Measurements from ENCODE around the gene CLHC1.
A peak's percentile ranks its signal among the peaks of the same experiment; 100 is the strongest.

Gene CLHC1

DNA sequence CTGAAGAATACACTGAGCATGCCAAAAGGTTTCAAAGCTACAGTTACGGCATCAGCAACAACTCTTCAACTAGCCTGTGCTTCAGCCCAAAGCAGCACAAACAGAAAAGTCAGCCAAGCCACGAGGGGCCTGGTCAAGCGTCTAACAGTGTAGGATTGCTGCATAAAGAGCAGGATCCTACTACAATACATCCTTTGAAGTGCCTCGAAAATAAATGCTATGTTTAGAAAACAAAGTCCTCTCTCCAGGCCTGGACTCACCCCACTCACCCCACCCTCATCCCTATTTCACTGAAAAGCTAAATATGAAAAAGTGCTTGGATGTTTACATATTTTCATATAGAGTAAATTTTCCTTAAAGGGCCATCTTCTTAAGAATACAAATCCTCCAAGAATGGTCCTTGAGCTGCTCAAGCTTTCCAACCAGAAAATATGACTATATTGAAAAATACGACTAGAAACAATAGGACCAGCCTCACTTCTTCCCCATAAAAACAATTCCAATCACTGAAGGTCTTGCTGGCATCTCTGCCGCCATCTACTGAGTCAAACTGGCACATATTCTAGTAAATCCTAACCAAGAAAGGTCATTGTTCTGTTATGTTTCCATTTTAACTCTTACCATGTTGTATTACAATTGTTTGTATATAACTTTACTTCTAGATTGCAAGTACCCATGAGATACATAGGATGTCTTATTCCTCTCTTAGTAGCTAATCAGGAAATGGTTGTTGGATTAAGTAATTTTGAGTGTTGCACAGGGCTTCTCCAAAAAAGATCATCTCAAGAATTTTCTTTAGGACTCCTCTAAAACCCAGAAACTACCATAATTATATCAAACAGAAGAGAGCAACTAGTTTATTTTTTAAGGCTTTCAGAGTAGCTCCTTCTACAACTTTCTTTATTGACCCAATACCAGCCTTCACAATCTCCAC lies 63.6 kb downstream of the CLHC1 start:
- peak; percentile 48 for DNase-seq

DNA sequence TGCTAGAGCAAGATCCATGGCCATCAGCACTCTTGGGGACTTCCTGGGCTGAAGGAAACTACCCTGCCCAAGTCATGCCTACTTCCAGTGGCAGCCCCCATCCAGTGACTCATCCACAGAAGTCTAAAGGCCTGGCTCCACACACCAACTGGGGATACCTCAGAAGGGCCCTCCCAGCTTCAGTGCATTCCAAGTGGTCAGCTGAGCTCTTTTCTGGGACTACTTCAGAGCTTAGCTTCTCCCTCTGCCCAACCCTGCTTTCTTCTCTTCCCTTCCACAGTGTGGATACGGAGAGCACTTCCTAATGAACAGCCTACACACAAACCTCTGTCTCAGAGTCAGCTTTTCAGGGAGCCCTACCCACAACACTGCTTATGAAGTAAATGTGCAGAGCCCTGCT lies 66.5 kb downstream of the CLHC1 start:
- DNase-seq = no peak

DNA sequence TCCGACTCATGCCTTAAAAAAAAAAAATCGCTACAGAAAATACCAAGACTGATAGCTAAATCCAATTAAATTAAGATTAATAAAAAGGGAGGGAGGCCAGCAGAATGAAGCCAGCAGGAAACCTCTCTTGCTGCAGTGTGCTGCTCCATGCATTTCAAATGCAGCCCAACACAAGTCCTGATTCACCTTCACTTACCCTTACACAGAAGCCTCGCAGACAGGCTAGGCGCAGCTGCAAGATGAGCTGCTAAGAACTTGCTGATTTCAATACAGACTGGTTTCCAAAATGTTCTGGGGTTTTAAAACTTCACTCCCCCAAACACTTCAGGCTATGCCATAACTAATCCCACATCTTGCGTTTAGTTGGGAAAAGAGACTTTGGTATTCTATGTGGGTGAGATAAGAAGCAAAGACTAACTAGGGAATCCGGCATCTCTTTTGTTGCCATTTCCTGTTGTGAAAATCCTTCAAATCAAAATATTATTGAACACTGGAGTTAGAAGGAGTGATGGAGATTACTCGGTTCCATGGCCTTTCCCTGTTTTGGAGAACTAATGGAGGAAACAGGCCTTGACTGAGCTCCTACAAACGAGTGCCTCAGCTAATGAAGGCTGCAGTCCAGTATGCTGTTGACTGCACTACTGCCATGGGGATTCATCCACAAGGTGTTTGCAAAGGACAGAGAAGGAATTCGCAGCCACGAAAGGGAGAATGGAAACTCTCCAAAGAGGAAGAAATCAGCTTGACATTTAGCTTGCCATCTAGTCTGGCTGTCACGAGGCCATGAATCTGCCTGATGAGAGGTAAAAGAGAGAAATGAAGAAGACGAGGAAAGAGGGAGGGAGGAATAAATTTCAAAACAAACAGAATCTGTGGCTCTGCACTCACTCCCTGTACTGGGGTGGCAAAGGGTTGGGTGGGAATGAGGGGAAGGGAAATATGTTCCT lies 67.3 kb downstream of the CLHC1 start:
- no peak for DNase-seq

DNA sequence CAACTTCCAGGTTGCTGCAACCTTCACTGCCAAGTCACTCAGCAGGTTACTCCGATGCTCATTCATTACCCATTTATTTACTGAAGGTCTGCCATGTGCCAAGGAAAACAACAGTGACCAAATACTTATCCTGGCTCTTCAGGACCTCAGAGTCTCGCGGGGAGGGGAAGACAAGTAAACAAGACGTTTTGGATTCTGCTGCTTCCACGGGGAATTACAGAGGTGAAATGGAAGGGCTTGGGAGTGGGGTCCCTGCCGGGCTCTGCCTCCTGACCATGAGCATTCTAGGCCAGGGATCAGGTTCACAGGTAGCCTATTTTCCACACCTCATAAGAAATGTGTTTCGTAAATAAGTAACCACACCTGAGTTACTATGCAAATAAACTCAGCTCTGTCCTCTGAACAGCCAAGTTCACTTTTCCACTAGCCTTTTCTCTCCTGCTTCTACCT lies 68.1 kb downstream of the CLHC1 start:
- DNase-seq = peak; percentile 34

DNA sequence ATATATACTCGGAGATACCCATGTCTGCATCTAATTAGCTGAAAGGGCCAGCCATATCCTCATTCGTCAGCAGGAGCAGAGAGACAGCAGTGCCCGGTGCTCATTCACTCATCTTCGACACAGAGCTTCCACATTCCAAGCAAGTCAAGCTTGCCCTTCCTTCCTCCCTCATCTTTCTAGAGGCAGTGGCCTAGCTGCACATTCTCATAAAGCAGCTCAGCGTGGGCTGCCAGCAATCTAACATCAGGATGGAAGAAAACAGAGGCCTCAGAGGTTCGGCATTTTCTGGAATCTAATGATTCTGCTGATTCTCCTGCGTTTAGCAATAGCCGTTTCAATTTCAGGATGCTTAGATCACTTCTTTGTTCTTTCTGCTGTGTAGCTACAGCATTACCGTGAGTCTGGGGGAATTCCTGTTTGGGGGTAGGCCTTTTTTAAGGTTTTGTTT lies 68.8 kb downstream of the CLHC1 start:
- DNase-seq = no peak

DNA sequence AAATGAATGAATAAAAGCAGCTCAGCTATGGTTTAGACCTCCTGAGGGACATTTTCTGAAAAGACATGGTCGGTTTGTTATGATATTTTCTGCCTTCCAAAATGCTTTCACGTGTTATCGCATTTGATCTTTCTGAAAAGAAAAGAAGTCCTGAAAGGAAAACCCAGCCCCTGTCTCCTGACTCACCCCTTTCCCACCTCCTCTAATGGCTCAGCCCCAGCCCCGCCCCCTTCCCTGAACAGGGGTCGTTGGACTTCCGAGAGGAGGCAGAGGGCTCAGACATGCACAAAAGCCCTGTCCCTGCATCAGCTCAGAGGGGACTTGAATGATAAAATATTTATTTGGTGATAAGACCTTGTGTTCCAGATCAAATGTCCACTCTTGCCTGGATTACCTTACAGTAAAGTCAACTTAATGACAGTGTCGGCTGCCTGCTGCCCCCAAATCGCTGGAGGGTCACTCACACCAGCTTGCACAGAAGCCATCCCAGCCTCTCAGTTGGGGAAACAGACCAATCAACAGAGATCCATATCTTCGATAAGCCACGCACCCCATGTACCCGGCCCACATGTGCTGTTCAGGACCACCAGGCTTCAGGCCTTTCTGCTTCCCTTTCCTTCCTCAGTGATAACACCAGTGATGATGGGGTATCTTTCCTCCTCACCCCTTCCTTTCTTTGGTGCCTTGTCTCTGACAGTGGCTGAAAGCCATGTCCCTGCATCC lies 69.6 kb downstream of the CLHC1 start:
- DNase-seq = no peak

DNA sequence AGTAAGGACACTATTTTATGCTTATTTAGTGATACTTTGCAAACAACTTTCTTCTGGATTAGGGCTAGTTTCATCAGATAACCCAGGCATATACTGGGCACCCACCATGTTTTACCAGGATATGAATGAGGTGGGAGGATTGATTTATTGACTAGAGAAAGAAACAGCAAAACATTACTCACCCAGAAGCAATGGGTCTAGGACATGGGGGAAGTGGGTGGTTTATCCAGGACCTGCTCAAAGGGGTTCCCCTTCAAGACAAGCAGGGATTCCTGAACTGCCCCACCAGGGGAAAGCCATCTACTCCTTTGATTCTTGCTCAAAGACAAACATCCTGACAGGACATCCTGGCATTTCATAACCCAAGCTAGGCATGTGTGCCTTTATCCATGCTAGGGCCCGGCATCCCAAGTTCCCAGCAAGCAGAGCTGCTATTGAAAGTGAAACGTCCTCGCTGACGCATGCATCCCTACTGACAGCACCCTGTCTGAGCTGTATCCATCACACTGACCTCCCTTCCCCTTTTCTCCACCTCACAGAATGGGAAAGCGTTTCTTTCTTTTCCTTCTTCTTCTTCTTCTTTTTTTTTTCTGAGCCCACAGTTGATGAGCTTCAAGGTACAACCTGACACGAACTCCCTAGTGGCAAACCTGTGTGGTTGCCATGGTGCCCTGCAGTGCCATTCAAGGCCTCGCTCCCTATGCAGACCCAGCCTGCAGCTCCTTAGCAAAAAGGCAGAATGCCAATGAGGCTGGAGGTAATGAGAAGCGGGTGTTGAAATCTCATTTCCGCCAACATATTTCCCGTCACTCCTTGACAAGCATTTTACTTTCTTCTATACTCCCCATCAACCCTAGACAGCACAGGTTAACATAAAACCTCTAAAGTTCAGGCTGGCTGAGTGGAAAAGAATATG lies 70.5 kb downstream of the CLHC1 start:
- DNase-seq = no peak

DNA sequence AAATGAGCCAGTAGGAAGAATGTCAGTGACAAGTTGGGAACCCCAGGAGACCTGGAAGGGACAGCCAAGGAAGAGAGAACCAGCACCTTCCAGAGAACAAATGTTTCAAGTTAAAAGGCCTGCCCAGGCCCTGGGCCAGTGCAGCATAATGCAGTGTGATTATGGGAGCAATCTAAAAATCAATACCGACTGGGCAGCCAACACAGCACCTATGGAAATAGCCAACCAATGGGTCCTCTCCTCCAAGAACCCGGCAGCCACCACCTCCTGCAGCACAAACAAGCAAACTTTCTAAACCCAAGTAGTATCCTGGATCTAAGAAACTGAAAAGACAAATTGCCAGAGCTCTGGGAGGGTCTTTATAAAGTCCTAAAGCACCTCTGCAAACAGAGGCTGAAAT lies 71.7 kb downstream of the CLHC1 start:
- DNase-seq = no peak

DNA sequence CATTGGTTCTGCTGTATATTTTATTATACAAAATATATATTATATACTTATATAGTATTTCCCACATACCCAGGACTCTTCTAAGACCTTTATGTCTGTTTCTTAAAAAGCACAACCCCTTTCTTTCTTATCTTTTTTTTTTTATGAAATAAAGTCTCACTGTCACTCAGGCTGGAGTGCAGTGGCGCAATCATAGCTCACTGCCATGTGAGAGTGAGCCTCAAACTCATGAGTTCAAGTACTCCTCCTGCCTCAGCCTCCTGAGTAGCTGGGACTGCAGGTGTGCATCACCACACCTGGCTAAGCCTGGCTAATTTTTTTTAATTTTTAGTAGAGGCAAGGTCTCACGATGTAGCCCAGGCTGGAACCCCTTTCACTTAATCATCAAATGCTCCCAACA lies 72.3 kb downstream of the CLHC1 start:
- DNase-seq = no peak

DNA sequence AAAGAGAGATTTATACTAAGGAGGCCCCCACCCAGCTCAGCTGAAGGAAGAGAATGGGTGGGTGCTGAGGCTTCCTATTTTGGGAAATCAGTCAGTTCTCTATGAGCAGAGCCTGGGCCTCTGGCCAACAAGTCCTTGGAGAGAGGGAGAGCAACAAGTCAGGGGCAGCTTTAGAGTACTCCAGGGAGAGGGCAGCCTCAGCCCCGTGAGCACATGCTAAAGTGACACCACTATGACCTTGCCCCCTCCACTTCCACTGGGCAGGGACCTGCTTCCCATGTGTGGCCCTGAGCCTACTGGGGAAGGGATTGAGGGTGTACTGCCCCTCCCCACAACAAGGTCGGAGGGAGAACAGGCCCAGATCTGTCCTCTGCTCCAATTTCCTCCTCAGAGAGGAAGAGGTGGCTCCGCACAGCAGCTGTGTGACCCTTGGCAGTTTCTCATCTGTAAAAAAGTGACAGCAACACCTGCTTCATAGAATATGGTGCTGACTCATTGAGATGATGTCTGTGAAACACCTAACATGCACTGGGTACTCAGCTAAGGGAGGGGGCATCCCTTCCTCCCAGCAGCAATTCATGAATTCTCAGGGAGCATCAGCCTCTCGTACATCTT lies 72.9 kb downstream of the CLHC1 start:
- DNase-seq = peak; percentile 71

DNA sequence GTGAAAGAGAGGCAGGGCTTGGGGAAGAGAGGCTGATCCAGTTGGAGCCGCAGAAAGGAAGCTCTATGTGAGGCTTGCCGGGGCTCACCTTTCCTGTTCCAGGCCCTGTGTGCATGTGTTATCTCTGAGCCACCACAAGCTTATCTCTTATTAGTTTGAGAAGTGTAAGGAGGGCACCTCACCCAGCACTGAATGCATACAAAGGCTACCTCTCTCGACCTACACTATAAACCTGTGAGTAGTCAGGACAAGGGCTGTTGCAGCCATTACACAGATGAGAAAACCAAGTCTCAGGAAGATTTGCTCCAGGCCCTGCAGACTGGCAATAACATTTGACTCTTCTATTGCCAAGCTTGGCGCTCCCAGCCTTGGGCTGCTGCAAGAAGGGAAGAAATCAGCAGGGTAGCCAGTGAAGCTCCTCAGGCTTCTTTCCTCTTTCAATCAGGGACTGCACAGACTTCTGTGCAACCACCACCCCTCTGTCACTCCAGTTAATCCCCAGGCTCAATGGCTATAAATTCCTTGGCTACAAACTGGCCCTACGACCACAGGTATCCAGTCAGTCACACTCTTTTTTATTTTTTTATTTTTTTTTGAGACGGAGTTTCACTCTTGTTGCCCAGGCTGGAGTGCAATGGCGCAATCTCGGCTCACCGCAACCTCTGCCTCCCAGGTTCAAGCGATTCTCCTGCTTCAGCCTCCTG lies 73.8 kb downstream of the CLHC1 start:
- no peak for DNase-seq

DNA sequence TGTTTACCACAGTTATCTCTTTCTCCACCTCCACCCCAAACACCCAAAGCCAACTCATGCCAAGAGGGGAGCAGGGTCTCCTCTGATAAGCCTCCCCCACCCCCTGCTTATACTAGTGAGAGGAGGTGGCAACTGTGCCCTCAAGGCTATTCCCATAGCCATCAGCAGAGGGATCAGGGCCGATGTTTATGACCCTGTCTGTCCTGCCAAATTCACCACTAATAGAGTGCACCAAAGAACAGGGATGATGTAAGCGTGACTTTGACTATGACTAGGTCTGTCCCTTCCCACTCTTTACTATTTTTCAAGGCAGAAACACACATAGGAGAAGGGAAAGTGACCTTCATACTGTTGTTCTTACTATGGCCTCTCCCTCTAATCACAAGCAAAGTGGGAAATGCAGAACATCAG lies 74.6 kb downstream of the CLHC1 start:
- no peak for DNase-seq

DNA sequence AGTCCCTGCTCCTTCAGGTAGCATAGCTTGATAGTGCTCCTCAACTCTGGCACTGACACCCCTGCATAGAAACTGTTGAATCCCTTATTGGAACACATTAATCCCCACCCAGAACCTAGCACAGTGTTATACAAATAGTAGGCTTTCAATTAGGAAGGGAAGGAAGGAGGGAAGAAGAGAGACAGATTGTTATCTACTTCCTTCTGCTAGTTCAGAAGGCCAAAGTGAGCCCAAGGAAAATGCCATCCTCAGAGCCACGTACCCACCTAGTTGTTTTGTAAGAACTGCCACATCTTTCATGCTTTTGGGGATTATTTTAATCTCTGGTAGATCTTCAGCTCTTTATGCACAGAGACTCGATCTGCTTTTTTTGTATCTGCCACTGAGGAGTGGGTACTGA lies 75.1 kb downstream of the CLHC1 start:
- no peak for DNase-seq

DNA sequence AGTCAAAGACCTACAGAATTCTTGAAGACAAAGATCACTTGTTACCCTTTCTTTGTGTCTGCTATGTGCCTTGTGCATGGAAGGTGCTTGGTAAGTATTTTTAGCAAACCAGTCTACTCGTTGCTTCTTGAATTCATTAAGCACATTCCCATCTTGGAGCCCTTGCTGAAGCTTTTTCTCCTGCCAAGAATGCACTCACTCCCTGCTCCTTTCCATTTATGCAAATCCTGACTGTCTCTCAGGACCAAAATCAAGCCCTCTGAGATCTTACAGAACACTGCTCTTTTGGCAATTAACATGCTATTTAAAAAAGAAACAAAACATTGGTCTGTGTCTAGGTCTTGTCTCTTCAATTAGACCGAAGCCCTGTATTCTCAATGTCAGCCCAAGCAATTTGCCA lies 75.8 kb downstream of the CLHC1 start:
- no peak for DNase-seq

DNA sequence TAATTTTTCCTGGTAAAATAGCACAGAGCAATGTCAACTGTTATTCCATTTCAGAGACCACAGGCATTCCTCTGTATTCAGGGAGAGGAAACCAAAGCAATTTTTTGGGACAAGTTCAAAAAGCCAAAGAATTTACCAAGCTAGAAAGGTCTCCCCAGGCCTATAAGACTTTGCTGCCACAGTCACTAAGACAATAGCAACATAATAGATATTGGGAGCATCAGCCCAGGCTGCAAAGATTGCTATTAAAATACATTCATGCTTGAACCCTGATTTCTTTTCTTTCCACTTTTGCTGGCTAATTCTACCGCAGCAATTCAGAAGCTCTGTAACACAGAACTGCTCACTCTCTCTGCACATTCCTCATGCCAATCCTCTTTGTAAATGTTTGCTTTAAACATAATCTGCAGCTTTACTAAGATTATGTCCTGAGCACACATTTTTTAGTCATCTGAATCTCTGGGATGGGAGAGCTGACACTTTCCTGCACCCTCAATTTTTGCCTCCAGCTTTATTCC lies 76.3 kb downstream of the CLHC1 start:
- DNase-seq = no peak

DNA sequence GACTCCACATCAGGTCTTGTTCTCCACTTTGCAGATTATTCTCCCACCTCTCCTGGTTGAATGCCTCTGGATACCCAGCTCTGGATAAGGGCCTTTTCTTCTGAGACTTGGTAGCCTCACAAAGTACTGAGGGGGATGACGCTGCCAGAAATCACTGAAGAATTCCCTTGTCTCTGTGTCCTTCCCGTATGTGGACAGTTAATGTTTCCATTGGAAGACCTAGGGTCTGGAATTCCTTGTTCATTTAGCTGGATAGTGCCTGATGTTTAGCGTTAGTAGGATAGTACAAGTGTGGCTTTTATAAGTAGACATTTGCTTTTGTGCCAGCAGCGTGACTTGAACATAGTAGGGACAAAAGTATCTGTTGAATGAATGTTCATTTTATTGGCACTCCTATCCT lies 76.9 kb downstream of the CLHC1 start:
- DNase-seq = no peak

DNA sequence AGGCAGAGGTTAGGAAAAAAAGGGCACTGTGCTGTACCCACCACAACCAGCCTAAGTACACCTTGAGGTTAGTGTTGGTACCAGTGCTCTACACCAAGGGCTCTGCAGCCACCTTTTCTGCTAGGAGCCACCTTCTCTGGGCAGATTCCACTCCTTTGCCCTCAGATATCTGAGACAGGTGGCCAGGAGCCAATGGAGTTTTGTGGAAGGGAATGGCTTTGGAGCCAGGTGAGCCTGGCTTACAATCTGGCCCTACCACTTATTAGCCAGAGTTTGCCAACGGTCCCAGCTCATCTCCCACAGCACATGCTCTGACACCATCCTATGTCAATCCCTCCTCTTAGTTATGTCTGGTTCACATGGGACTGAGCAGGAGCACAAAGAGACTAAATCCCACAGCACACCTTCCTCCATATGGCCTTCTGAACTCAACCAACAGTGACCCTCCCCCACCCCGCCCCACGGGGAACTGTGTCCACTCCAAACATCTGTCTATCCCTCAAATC lies 77.5 kb downstream of the CLHC1 start:
- DNase-seq = no peak

DNA sequence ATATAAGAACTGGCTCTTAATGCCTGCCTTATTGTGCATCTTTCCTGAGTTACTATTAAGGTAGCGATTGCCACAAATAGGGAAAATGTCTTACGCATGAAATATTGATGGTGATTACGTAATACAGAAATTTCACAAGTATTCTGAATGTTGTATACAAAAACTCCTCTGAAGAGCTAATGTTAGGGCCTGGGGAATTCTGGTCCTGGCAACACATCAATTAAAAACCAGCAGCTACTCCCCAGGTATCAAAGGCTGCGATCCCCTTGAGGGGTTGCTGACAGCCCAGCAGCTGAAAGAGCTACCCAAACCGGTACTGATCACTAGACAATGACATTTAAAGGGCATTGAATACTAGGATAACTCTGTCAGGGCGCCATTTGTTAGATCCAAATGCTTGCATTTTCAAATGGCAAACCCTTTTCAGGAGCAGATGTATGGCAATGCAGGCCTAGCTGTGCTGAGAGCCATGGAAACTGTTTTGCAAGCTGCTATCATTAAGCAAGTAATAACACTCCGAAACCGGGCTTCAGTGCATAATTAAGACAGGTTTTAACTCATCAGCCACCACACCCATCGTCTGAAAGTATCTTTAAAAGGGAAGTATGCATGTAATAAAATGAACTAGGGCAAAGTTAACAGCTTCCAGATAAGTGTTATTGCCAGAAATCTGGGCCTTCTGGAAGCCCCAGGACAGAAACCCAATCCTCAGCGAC lies 78.4 kb downstream of the CLHC1 start:
- no peak for DNase-seq
